Bladder microvascular endothelial cell (primary cell): ENCODE results near the gene LMOD1. TPM values are rescaled to one million over a fixed set of nuclear protein-coding genes. Genes with fewer than 3 reads are reported as not detected.

Source experiments
- total RNA-seq: library from RNA; depleted of rRNA; stranded (reverse); fragments of >200 nt; gene quantifications from 2 replicates; pipeline ENCODE4 v1.2.3, GENCODE V29; 2014

LMOD1 gene
- total RNA-seq: under 0.01 and 0.32 TPM in 2 replicates

DNA sequence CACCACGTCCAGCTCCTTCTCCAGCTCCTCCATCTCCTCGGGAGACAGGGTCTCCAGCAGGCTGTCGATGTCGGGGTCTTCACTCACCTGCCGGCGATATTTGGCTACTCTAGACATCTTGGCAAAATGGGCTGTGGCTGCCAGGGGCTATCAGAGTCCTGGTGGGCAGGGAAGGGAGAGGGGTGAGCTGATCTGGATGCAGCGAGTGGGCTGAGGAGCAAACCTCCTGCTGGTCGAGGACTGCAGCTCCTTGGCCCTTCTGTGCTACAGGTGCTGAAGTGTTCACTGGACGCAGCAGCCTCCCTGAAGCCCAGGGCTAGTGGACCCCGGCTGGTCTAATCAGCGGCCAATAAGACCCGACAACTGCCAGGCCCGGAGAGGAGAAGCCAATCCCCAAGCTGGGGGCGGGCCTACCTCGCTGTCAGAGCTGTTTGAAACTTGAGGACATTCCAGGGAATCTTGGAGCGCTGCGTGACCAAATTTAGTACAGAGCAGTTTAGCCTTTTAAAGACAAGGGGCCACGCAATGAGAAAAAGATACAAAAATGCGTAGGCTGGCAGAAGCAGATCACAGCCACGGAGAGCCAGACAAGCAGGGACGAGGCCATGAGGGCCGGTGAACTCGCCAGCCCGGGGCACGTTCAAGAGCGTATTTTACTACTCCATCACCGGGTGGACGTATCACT, at the start of gene LMOD1:
LMOD1 (minus strand) TSS at position 325 of the 685 bp plus-strand sequence; CDS start at position 117, 208 bp downstream.

DNA sequence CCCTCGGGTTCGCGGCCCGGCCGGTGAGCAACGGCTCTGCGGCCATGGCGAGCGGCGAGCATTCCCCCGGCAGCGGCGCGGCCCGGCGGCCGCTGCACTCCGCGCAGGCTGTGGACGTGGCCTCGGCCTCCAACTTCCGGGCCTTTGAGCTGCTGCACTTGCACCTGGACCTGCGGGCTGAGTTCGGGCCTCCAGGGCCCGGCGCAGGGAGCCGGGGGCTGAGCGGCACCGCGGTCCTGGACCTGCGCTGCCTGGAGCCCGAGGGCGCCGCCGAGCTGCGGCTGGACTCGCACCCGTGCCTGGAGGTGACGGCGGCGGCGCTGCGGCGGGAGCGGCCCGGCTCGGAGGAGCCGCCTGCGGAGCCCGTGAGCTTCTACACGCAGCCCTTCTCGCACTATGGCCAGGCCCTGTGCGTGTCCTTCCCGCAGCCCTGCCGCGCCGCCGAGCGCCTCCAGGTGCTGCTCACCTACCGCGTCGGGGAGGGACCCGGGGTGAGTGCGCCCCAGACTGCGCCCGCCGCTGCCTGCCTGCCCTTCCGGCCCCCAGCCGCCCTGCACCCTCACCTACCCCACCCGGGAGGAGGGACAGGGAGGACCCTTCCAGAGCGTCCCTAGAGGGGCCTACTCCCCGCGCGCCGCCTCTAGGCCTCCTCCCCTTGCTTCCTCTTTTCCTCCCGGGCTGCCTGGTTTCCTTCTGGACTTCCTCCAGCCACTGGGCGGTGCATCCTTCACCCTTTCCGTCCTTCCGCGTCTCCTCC, 36.5 kb upstream of the LMOD1 start, which contains the start of gene RNPEP:
RNPEP (plus strand) TSS at position 26 of the 757 bp plus-strand sequence; CDS start at position 45, 19 bp downstream.

DNA sequence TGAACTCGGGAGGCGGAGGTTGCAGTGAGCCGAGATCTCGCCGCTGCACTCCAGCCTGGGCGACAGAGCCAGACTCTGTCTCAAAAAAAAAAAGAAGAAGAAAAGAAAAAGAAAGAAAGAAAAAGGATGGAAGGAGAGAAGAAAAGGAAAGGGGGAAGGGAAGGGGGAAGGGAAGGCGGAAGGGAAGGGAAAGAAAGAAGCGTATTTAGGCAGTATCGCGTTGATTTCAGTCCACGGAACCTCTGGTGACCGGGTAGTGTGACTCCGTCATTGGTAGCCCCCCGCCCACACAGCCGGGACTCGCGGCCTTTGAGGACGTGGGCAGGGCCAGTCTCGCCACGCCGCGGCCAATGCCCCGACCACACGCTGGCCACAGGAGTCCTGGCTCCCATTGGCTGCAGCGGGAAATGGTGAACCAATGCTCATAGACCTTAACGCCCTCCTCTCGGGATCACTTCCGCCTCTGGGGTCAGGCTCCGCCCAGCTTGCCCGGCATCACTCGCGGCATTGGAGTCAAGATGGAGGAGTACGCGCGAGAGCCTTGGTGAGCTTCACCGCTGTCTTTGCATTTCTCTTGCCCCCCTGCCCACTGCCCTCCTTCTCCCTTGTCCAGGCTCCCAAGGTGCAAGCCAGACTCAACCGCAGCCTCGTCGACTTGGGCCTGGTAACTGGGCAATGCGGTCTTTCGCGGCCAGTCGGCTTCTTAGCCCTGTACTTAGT, 8.8 kb upstream of the LMOD1 start, which contains the start of gene TIMM17A:
TIMM17A (plus strand) TSS at position 495 of the 720 bp plus-strand sequence; CDS start at position 519, 24 bp downstream.

DNA sequence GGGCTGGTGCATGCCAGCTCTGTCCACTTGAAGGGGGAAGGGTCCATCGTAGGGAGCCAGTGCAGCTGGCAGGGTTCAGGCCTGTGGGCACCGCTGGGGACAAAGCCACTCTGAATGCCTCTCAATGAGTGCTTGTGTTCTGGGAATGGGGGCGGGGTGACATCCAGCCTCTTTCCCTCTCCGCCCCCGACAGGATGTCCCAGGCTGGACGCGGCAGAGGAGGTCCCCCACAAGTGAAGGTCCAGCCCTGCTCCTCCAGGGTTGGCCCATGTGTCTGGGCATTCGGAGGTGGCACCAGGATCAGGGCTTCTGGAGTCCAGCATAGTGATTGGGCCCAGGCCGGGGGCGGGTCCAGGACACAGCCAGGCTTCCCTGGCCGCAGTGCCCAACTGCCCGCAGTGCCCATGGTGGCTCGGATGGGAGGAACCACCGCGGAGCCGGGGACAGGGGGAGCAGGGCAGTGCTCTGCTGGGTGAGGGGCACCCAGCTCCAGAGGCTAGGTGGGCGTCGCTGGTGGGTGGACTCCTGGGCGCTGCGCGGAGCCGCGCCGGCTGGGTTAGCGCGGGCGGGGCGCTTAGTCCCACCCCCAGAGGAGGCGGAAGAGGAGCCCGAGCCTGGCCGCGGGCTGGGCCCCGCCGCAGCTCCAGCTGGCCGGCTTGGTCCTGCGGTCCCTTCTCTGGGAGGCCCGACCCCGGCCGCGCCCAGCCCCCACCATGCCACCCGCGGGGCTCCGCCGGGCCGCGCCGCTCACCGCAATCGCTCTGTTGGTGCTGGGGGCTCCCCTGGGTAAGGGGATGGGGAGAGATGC, 57.9 kb downstream of the LMOD1 start, which contains the start of gene SHISA4:
SHISA4 (plus strand) TSS at position 617 of the 808 bp plus-strand sequence; CDS start at position 714, 97 bp downstream.

Other genes starting within 250 kb of the LMOD1 start
- 28.5 and 50.0 TPM in 2 replicates for gene IPO9, start 117.4 kb downstream of the LMOD1 start, total RNA-seq
- 9.5 and 9.6 TPM in 2 replicates for gene SHISA4, start 57.6 kb downstream of the LMOD1 start, total RNA-seq
- gene TIMM17A, start 9.0 kb upstream of the LMOD1 start, total RNA-seq: 50.3 and 66.6 TPM in 2 replicates
- 33.0 and 41.5 TPM in 2 replicates for gene RNPEP, start 36.1 kb upstream of the LMOD1 start, total RNA-seq
- gene ELF3, start 64.0 kb upstream of the LMOD1 start, total RNA-seq: under 0.01 and 0.13 TPM in 2 replicates
- gene GPR37L1, start 176.4 kb upstream of the LMOD1 start, total RNA-seq: not detected in 2 replicates
- gene ARL8A, start 198.2 kb upstream of the LMOD1 start, total RNA-seq: 15.9 and 29.1 TPM in 2 replicates
- 0.13 and 0.49 TPM in 2 replicates for gene PTPN7, start 214.1 kb upstream of the LMOD1 start, total RNA-seq
- not detected in 2 replicates for gene LGR6, start 247.3 kb upstream of the LMOD1 start, total RNA-seq